ENCODE results near the gene RPL21.

DNA sequence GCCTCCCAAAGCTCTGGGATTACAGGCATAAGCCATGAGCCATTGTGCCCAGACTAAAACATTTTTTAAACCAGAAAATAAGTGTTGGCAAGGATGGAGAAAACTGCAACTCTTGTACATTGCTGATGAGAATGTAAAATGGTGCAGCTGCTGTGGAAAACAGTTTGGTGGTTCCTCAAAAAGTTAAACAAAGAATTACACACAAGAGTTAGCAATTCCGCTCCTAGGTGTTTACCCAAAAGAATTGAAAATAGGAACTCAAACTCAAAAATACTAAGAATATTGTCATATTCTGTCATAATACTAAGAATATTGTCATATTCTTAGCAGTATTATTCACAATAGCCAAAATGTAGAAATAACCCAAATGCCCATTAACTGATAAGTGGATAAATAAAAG, 40.1 kb upstream of the RPL21 start:
- TF ChIP-seq CTCF (IDR thresholded peaks at IDR 0.05; ENCODE audit: insufficient read depth, low read length, poor library complexity, severe bottlenecking) (no peak), EZH2phosphoT487 (conservative IDR thresholded peaks at IDR 0.05; ENCODE audit: low read length) (no peak)

Data from SU-DHL-6 (cell line).